ENCODE measurements around the gene CRACDL.
"Not testable (repeated sequence)": the region's sequence is repeated elsewhere in the genome, so short reads cannot be mapped to it uniquely, and the experiment has no call there.

CRACDL gene

GRCh38 chr2:98901702-98902101, 34.3 kb downstream of the CRACDL start:
- no peaks in the 10 kb centered on the region for H3K9me3 ChIP-seq (ENCODE audit: insufficient read depth, low read depth, low read length)
- peaks cover 3% of the 10 kb centered on the region; the same call in 1 of the 2 replicates for H3K4me1 ChIP-seq (ENCODE audit: insufficient read depth, low read length)
- no peaks in the 10 kb centered on the region for H3K27me3 ChIP-seq (ENCODE audit: insufficient read depth, low read length)
- H3K4me3 ChIP-seq (ENCODE audit: low read length), result no peak overlapping the region
- no peak overlapping the region for H3K9ac ChIP-seq (ENCODE audit: low read depth, low read length)
- H3K36me3 ChIP-seq (ENCODE audit: insufficient read depth, low read depth, low read length), result no peaks in the 10 kb centered on the region
- no peak overlapping the region for H3K27ac ChIP-seq (ENCODE audit: low read length)

DNA sequence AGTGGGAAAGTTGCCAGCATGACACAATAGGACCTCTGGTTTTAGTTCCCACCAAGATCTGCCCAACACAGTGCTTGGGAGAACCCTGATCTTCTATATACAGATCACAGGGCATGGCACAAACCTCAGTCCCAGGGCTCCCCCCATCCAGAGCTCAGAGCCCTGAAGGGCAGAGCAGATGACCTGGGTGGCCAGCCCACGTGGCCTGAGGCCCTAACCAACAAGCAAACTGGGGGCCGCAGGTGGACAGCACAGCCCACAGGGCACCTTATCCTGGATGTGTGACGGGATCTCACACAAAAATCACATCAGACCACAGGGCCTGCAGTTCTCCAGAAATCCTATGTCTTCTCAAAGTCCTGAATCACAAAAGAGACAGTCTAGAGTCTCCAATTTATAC, 34.7 kb downstream of the CRACDL start:
- Histone ChIP-seq H3K9ac (ENCODE audit: low read depth, low read length) (no peak overlapping the region), H3K4me1 (ENCODE audit: insufficient read depth, low read length) (peaks cover 3% of the 10 kb centered on the region; the same call in 1 of the 2 replicates), H3K27ac (ENCODE audit: low read length) (no peak overlapping the region), H3K9me3 (ENCODE audit: insufficient read depth, low read depth, low read length) (no peaks in the 10 kb centered on the region), H3K4me3 (ENCODE audit: low read length) (no peak overlapping the region), H3K27me3 (ENCODE audit: insufficient read depth, low read length) (no peaks in the 10 kb centered on the region), H3K36me3 (ENCODE audit: insufficient read depth, low read depth, low read length) (no peaks in the 10 kb centered on the region)

DNA sequence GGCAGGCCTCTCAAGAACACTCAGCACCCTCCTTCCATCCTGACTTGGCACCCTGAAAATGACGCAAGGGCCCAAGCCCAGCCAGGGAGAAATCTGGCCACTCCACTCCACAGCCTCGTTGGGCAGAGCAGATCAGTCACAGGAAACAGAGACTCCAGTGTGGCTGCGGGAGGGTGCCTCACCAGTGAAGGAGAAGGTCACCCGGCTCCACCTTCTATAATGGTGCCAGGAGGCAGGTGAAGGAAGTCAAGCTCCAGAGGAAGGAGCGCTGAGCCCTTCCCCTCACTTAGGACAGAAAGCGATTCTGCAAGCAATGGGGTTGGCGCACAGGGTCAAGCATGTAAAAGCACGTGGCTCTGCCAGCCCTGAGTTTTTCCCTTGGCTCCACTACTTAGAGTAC, 35.3 kb downstream of the CRACDL start:
- Histone ChIP-seq H3K9me3 (ENCODE audit: insufficient read depth, low read depth, low read length) (no peaks in the 10 kb centered on the region), H3K4me1 (ENCODE audit: insufficient read depth, low read length) (peaks cover 3% of the 10 kb centered on the region; the same call in 1 of the 2 replicates), H3K36me3 (ENCODE audit: insufficient read depth, low read depth, low read length) (no peaks in the 10 kb centered on the region), H3K27me3 (ENCODE audit: insufficient read depth, low read length) (no peaks in the 10 kb centered on the region), H3K4me3 (ENCODE audit: low read length) (no peak overlapping the region), H3K27ac (ENCODE audit: low read length) (no peak overlapping the region), H3K9ac (ENCODE audit: low read depth, low read length) (no peak overlapping the region)

- not testable (repeated sequence) for H3K36me3 ChIP-seq (ENCODE audit: insufficient read depth, low read depth, low read length); H3K9me3 ChIP-seq (ENCODE audit: insufficient read depth, low read depth, low read length); H3K4me1 ChIP-seq (ENCODE audit: insufficient read depth, low read length); H3K4me3 ChIP-seq (ENCODE audit: low read length); H3K9ac ChIP-seq (ENCODE audit: low read depth, low read length); H3K27ac ChIP-seq (ENCODE audit: low read length); H3K27me3 ChIP-seq (ENCODE audit: insufficient read depth, low read length)
Observed at GRCh38 chr2:98899703-98900078, 36.3 kb downstream of the CRACDL start.

DNA sequence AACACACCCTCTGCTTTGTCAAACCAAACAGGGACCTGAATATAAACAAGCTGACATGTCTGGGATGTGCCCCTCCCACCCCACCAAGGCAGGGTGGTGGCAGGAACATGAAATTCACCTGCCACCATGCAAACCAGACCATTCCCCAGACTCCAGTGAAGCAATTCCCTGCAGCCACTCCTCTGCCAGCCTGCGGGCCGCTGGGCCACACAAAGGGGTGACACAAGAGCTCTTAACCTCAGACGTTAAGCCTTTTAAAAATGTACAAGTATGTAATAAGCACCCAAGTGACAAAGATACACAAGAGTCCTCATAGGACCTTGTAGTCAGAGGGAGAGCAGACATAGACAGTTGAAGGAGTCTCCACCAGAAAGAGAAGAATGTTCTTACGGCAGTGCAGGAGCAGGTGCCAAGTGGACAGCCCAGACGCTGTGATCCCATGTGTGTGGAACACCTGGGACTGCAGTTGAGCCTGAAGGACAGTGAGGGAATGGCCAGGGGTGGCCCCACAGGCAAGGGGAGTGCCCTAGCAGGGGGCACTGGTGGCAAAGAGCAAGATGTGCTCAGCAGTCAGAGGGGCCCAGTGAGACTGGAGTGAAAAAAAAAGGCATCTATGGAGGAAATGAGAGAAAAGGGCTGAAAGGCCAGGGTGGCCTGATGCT, 36.9 kb downstream of the CRACDL start:
- H3K27ac ChIP-seq (ENCODE audit: low read length), result no peak overlapping the region
- H3K36me3 ChIP-seq (ENCODE audit: insufficient read depth, low read depth, low read length), result no peaks in the 10 kb centered on the region
- no peaks in the 10 kb centered on the region for H3K27me3 ChIP-seq (ENCODE audit: insufficient read depth, low read length)
- H3K9me3 ChIP-seq (ENCODE audit: insufficient read depth, low read depth, low read length), result no peaks in the 10 kb centered on the region
- peaks cover 3% of the 10 kb centered on the region; the same call in 1 of the 2 replicates for H3K4me1 ChIP-seq (ENCODE audit: insufficient read depth, low read length)
- no peak overlapping the region for H3K4me3 ChIP-seq (ENCODE audit: low read length)
- no peak overlapping the region; the same call in 1 of the 2 replicates for H3K9ac ChIP-seq (ENCODE audit: low read depth, low read length)

- H3K9me3 ChIP-seq (ENCODE audit: insufficient read depth, low read depth, low read length), result no peaks in the 10 kb centered on the region
- H3K4me1 ChIP-seq (ENCODE audit: insufficient read depth, low read length), result no peaks in the 10 kb centered on the region
- H3K27me3 ChIP-seq (ENCODE audit: insufficient read depth, low read length), result no peaks in the 10 kb centered on the region
- no peaks in the 10 kb centered on the region for H3K36me3 ChIP-seq (ENCODE audit: insufficient read depth, low read depth, low read length)
- H3K27ac ChIP-seq (ENCODE audit: low read length), result no peak overlapping the region
- no peak overlapping the region for H3K4me3 ChIP-seq (ENCODE audit: low read length)
- no peak overlapping the region for H3K9ac ChIP-seq (ENCODE audit: low read depth, low read length)
Observed at GRCh38 chr2:98898423-98898841, 37.6 kb downstream of the CRACDL start.

DNA sequence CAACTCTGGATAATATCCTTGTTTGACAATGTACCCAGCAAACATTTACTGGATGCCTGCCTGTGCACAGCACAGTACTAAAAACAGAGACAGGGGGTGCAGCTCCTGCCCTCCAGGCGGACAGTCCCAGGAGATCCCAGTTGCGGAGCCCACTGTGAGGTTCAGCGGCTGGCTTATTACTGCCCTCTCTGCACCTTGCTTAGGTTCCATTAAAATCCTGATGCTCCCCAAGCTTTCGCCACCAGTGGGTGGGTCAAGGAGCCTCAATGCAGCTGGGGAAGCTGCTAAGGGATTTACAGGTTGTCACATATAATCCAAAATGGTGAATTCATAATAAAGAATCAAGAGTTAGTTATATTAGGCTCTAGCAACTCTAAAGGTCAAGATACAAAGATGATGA, 38.3 kb downstream of the CRACDL start:
- Histone ChIP-seq H3K27me3 (ENCODE audit: insufficient read depth, low read length) (no peaks in the 10 kb centered on the region), H3K4me1 (ENCODE audit: insufficient read depth, low read length) (no peaks in the 10 kb centered on the region), H3K9me3 (ENCODE audit: insufficient read depth, low read depth, low read length) (no peaks in the 10 kb centered on the region), H3K36me3 (ENCODE audit: insufficient read depth, low read depth, low read length) (no peaks in the 10 kb centered on the region), H3K27ac (ENCODE audit: low read length) (no peak overlapping the region), H3K9ac (ENCODE audit: low read depth, low read length) (no peak overlapping the region), H3K4me3 (ENCODE audit: low read length) (no peak overlapping the region)

GRCh38 chr2:98896944-98897343, 39.1 kb downstream of the CRACDL start:
- H3K27me3 ChIP-seq (ENCODE audit: insufficient read depth, low read length), result no peaks in the 10 kb centered on the region
- H3K27ac ChIP-seq (ENCODE audit: low read length), result no peak overlapping the region
- H3K4me3 ChIP-seq (ENCODE audit: low read length), result no peak overlapping the region
- H3K9ac ChIP-seq (ENCODE audit: low read depth, low read length), result no peak overlapping the region
- H3K4me1 ChIP-seq (ENCODE audit: insufficient read depth, low read length), result no peaks in the 10 kb centered on the region
- H3K36me3 ChIP-seq (ENCODE audit: insufficient read depth, low read depth, low read length), result no peaks in the 10 kb centered on the region
- H3K9me3 ChIP-seq (ENCODE audit: insufficient read depth, low read depth, low read length), result no peaks in the 10 kb centered on the region

GRCh38 chr2:98896416-98896815, 39.6 kb downstream of the CRACDL start:
- no peaks in the 10 kb centered on the region for H3K4me1 ChIP-seq (ENCODE audit: insufficient read depth, low read length)
- H3K9ac ChIP-seq (ENCODE audit: low read depth, low read length), result no peak overlapping the region
- H3K4me3 ChIP-seq (ENCODE audit: low read length), result no peak overlapping the region
- no peaks in the 10 kb centered on the region for H3K9me3 ChIP-seq (ENCODE audit: insufficient read depth, low read depth, low read length)
- no peaks in the 10 kb centered on the region for H3K27me3 ChIP-seq (ENCODE audit: insufficient read depth, low read length)
- H3K36me3 ChIP-seq (ENCODE audit: insufficient read depth, low read depth, low read length), result no peaks in the 10 kb centered on the region
- no peak overlapping the region for H3K27ac ChIP-seq (ENCODE audit: low read length)

DNA sequence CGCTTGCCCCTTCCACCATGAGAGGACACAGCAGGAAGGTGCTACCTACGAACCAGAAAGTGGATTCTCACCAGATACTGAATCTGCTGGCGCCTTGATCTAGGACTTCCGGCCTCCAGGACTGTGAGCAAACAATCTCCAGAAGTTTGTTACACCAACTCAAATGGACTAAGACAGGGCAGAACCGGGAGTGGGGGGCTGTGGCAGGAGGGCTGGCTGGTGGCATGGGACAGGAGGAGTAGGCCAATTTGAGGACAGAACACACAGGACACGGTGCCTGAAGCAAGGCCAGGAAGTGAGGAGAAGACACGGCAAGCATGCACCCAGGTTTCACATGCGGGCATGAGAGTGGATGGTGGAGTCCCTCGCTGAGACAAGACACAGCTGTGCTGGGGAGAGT, 40.1 kb downstream of the CRACDL start:
- Histone ChIP-seq H3K4me1 (ENCODE audit: insufficient read depth, low read length) (no peaks in the 10 kb centered on the region), H3K27me3 (ENCODE audit: insufficient read depth, low read length) (no peaks in the 10 kb centered on the region), H3K36me3 (ENCODE audit: insufficient read depth, low read depth, low read length) (no peaks in the 10 kb centered on the region), H3K9ac (ENCODE audit: low read depth, low read length) (no peak overlapping the region), H3K9me3 (ENCODE audit: insufficient read depth, low read depth, low read length) (no peaks in the 10 kb centered on the region), H3K27ac (ENCODE audit: low read length) (no peak overlapping the region), H3K4me3 (ENCODE audit: low read length) (no peak overlapping the region)

DNA sequence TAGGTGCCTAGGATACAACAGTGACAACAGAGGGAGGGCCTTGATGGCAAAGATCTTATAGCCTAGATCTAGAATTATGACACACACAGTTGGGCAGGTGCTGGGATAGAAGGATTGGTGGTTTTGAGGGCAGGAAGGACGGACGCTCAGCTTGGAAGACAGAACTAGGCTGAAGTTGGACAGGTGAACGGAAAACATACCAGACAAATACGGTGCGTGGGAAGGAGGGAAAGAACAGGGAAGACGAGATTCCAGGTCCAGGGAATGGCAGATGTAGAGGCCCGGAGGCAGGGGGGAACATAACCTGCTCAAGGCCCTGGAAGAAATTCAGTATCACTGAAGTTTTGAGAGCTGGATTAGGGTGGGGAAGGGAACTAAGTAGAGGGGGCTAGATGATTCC, 40.8 kb downstream of the CRACDL start:
- Histone ChIP-seq H3K27me3 (ENCODE audit: insufficient read depth, low read length) (no peaks in the 10 kb centered on the region), H3K9ac (ENCODE audit: low read depth, low read length) (no peak overlapping the region), H3K4me3 (ENCODE audit: low read length) (no peak overlapping the region), H3K9me3 (ENCODE audit: insufficient read depth, low read depth, low read length) (no peaks in the 10 kb centered on the region), H3K4me1 (ENCODE audit: insufficient read depth, low read length) (no peaks in the 10 kb centered on the region), H3K27ac (ENCODE audit: low read length) (no peak overlapping the region), H3K36me3 (ENCODE audit: insufficient read depth, low read depth, low read length) (no peaks in the 10 kb centered on the region)

GRCh38 chr2:98894331-98895000, 41.6 kb downstream of the CRACDL start:
- Histone ChIP-seq H3K36me3 (ENCODE audit: insufficient read depth, low read depth, low read length) (no peaks in the 10 kb centered on the region), H3K27ac (ENCODE audit: low read length) (no peak overlapping the region)

More at GRCh38 chr2:98894331-98895000, 41.6 kb downstream of the CRACDL start:
- no peaks in the 10 kb centered on the region for H3K27me3 ChIP-seq (ENCODE audit: insufficient read depth, low read length)
- H3K9ac ChIP-seq (ENCODE audit: low read depth, low read length), result no peak overlapping the region
- no peaks in the 10 kb centered on the region for H3K4me1 ChIP-seq (ENCODE audit: insufficient read depth, low read length)
- H3K9me3 ChIP-seq (ENCODE audit: insufficient read depth, low read depth, low read length), result no peaks in the 10 kb centered on the region
- no peak overlapping the region for H3K4me3 ChIP-seq (ENCODE audit: low read length)

Data from iPS-20b (cell line).